ENCODE measurements around the gene PXN.

GRCh38 chr12:120228041-120228290 is 37.6 kb downstream of the PXN start:
- no peak for TF ChIP-seq CTCF (IDR thresholded peaks at IDR 0.05; ENCODE audit: low read depth, low read length, missing input control)
- TF ChIP-seq ATF3 (IDR thresholded peaks at IDR 0.05): no peak
- TF ChIP-seq MAX (IDR thresholded peaks at IDR 0.05): no peak
- TF ChIP-seq RAD21 (IDR thresholded peaks at IDR 0.05): no peak
- TF ChIP-seq EGR1 (IDR thresholded peaks at IDR 0.05; ENCODE audit: low read depth in 2 of 2): no peak
- TF ChIP-seq REST (IDR thresholded peaks at IDR 0.05): no peak
- no peak for TF ChIP-seq JUND (IDR thresholded peaks at IDR 0.05)
- TF ChIP-seq YY1 (IDR thresholded peaks at IDR 0.05): no peak
- TF ChIP-seq SP1 (IDR thresholded peaks at IDR 0.05): no peak
- no peak for TF ChIP-seq FOXA1 (IDR thresholded peaks at IDR 0.05)
- no peak for TF ChIP-seq RXRA (IDR thresholded peaks at IDR 0.05)
